ENCODE data around the gene SPNS2.

DNA sequence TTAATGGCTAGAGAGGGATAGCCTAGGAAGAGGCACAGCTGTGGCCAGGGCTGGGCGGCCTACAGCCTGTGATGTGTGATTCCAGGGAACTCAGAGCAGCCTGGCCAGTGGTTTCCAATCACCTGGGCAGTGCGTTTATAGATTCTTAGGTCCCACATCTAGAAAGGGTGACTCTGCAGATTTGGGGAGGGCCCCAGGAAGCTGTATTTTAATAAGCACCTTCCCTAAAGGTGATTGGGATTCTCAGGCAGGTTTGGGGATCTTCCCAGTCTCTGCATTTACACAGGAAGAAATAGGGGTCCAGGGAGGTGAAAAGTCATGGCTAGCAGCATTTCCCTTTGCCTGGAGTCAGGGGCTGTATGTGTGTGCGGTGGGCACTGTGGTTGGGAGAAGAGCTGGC lies 9.5 kb downstream of the SPNS2 start:
- TF ChIP-seq EP300 (IDR thresholded peaks at IDR 0.05): no peak
- TF ChIP-seq, protein P1, sequence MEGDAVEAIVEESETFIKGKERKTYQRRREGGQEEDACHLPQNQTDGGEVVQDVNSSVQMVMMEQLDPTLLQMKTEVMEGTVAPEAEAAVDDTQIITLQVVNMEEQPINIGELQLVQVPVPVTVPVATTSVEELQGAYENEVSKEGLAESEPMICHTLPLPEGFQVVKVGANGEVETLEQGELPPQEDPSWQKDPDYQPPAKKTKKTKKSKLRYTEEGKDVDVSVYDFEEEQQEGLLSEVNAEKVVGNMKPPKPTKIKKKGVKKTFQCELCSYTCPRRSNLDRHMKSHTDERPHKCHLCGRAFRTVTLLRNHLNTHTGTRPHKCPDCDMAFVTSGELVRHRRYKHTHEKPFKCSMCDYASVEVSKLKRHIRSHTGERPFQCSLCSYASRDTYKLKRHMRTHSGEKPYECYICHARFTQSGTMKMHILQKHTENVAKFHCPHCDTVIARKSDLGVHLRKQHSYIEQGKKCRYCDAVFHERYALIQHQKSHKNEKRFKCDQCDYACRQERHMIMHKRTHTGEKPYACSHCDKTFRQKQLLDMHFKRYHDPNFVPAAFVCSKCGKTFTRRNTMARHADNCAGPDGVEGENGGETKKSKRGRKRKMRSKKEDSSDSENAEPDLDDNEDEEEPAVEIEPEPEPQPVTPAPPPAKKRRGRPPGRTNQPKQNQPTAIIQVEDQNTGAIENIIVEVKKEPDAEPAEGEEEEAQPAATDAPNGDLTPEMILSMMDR (IDR thresholded peaks at IDR 0.05): no peak
